Islet of Langerhans (tissue), 1 donor: ENCODE data around the gene GIT2.

Experiments used
- FAIRE-seq: peaks from one replicate; lab custom pipeline; 2011; peaks lifted over from hg19 to GRCh38; lab: Jason Lieb, UNC

Gene GIT2

DNA sequence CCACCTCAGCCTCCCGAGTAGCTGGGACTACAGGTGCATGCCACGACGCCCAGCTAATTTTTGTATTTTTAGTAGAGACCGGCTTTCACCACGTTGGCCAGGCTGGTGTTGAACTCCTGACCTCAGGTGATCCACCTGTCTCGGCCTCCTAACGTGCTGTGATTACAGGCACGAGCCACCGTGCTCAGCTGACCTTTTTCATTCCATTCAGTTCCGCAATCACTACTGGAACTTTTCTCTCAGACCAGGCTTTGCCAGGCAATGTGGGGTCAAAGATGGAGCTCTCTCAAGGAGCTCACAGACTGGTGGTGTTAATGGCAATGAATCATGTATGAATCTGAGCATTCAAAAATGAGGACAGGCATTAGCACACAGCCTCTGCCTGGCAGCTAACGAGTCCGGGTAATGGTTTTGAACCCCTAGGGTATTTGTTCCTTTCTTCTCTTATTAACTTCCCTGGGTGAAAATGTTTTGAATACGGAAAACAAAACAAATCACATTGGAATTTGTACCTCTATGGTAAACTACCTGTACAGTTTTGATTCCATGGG, 105.5 kb downstream of the GIT2 start:
- FAIRE-seq: no peak

DNA sequence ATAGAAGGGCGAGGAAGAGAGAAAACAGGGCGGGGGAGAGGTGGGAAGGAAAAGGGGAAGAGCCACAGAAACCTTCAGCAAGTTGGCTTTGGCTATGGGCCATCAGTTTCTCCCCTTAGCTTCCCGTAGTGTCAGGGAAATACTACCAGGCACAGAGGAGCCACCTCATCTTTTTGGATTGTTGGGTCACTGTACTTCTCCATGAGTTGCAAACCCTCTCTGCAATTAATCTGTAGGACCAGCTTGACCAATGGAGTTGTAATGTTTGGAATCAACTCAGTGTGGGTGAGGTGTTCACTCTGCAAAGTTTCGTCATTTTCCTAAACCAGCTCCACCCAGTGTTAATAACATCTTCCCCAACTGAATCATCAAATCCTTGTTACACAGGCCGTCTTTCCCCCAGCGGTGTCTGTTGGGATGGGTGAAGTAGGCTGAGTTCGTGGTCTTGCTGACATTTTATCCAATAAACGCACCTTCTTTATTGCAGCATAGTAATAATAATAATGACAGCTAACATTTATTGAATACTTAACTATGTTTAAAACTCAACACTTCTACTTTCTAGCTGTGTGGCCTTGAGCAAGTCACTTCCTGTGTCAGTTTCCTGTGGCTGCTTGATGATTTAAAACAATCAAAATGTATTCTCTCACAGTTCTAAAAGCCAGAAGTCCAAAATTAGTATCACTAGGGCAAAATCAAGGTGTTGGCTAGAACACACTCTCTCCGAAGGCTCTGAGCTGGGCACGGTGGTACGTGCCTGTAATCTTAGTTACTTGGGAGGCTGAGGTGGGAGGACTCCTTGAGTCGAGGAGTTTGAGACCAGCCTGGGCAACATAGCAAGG, 107.8 kb downstream of the GIT2 start:
- no peak for FAIRE-seq

DNA sequence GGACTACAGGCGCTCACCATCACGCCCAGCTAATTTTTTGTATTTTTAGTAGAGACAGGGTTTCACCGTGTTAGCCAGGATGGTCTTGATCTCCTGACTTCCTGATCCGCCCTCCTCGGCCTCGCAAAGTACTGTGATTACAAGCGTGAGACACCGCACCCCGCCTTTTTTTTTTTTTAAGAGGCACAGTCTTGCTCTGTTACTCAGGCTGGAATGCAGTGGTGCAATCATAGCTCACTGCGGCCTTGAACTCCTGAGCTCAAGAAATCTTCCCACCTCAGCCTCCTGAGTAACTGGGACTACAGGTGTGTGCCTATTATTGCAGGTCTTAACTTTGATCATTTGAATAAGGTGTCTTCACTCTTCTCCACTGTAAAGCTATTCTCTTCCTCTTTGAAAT, 110.6 kb downstream of the GIT2 start:
- FAIRE-seq: no peak

DNA sequence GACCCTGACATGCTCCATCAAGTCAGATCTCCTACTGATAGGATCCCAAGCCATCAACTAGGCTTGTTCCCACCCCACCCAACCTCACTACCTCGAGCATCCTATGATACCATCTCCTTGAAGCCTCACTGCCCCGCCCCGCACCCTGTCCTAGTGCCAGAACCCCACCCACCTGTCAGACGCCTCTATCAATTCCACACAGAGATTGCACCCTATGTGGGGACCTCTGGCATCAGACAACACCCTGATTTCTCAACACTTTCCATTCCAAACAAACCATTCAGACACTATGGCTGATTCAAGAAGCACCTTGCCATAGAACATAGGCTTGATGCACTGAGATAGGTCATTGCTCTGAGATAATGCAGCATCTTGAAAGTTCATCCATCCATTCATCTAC, 112.7 kb downstream of the GIT2 start:
- FAIRE-seq: no peak

DNA sequence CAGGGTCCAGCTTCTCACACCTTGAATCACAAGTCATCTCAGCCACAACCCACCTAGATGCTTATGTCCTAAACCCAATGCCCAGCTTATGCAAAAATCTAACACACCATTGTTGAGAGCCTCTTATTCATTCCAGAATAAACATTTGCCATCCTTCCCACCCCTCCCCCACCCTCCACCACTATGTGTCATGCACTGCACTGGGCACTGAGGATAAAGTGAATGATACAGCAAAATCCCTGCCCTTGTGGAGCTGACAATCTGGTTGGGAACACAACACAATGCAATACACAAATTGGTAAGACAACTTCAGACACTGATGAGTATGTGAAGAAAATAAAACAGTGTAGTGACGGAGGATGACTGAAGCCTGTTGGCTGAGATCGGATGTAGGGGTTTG, 114.4 kb downstream of the GIT2 start:
- no peak for FAIRE-seq

DNA sequence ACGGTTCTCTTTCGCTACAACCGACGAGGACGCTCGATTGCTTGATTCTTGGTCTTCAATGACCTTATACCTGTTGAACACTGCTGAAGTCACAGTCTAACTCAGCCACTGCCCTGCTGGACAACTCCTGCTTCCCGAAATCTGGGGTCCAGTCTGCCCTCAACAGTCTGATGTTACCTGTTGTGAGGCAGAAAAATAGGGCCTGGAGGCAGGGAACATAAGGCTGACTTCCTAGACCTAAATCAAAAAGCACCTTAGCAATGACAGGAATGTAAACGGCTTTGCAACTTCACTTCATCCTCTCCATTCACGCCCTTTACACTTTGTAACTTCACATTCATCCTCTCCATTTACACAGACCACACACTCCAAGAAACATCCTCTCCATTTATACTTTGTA, 115.2 kb downstream of the GIT2 start:
- no peak for FAIRE-seq

DNA sequence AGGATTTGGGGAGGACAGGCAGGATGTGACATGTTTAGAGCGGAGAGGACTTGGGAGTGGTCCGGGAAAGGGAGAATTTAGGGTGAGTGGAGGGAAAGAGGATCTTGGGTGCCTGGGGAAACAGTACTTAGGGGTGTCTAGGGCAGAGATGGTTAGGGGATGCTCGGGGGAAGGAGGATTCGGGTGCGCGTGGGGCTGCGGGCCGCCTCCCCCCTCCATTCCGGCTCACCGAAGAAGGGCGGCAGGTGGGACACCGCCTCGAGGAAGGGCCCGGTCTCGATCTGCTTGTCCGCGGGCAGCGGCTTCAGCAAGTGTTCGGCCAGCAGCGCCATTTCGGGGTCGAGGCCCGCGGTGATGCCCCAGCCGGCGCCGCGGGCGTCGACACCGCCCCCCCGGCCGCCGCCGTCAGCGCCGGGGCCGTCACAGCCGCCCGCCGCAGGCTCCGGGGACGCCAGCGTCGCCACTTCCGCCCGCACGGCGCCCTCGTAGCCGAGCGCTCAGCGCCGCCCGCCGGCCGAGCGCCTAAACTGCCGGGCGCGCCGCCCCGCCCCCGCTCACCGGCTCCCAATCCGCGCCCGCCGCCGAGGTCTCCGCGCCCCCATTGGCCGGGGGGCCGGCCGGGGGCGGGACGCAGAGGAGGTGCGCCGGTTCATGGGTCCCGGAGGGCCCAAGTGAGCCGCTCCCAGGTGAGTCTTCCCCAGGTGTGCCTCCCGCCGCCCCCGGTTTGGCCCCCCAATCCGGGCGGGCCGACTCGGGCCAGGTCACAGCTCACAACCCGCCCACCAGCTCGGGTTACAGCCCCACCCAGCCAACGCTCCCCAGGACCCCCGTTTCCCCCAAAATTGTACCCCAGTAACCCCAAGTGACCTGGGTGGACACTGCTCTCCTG, 115.9 kb downstream of the GIT2 start, which contains the start of gene GLTP:
Gene GLTP, minus strand, starts transcription at position 499 of the 889 bp plus-strand sequence. Its CDS starts 167 bp downstream, at position 332.
- no peak for FAIRE-seq
